ENCODE data around the gene DHX36.

DNA sequence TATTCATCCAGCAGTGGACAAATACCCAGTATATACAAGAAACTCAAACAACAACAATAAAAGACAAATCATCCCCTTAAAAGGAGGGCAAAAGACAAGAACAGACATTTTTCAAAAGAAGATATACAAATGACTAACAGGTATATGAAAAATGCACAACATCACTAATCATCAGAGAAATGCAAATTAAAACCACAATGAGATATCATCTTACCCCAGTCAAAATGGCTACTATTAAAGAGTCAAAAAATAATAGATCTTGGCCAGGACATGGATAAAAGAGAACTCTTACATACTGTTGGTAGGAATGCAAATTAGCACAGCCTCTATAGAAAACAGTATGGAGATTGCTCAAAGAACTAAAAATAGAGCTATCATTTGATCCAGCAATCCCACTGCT, 16.9 kb downstream of the DHX36 start:
- no peak for TF ChIP-seq POLR2AphosphoS5 (IDR thresholded peaks at IDR 0.05)
- TF ChIP-seq, protein P1, sequence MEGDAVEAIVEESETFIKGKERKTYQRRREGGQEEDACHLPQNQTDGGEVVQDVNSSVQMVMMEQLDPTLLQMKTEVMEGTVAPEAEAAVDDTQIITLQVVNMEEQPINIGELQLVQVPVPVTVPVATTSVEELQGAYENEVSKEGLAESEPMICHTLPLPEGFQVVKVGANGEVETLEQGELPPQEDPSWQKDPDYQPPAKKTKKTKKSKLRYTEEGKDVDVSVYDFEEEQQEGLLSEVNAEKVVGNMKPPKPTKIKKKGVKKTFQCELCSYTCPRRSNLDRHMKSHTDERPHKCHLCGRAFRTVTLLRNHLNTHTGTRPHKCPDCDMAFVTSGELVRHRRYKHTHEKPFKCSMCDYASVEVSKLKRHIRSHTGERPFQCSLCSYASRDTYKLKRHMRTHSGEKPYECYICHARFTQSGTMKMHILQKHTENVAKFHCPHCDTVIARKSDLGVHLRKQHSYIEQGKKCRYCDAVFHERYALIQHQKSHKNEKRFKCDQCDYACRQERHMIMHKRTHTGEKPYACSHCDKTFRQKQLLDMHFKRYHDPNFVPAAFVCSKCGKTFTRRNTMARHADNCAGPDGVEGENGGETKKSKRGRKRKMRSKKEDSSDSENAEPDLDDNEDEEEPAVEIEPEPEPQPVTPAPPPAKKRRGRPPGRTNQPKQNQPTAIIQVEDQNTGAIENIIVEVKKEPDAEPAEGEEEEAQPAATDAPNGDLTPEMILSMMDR (IDR thresholded peaks at IDR 0.05), result no peak
